HEK293T (cell line): Measurements from ENCODE around the gene CCDC34.

Experiments used
- BHLHE40 ChIP-seq: fragments of 450-650 bp; IDR thresholded peaks from 2 replicates; pipeline ENCODE4 v1.6.1; 2016; ENCODE audit warnings: mild to moderate bottlenecking, moderate library complexity, borderline replicate concordance
- FOXM1 ChIP-seq: fragments of 450-650 bp; IDR thresholded peaks from 2 replicates; pipeline ENCODE4 v1.6.1; 2017; ENCODE audit warnings: mild to moderate bottlenecking, borderline replicate concordance
- HDGF ChIP-seq: fragments of 450-650 bp; IDR thresholded peaks from 2 replicates; pipeline ENCODE4 v1.6.1; 2017; ENCODE audit warnings: antibody characterized with exemption, borderline replicate concordance
- SP1 ChIP-seq: fragments of 450-650 bp; IDR thresholded peaks from 2 replicates; pipeline ENCODE4 v1.6.1; 2017

DNA sequence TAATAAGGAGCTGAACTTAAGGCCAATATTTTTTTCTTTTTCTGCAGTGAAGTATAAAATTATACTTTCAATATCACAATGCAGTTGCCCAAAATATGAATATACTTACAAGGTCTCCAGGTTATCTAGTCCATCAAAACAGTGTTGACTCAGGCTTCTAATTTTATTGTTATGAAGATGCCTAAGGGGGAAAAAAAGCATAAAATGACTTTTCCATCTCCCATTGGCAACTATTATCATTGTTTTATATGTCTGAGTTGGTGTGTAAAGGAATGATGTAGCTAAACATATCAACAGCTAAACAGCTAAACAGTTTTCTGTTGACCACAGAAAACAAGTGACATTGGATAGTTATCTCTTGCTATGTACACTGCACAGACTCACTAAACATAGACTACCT is 21.2 kb upstream of the CCDC34 start:
- TF ChIP-seq HDGF (no peak), BHLHE40 (no peak), FOXM1 (no peak), SP1 (no peak)
